Kidney (tissue), 14 donors: ENCODE data around the gene ZDHHC13. TPM values are rescaled to one million over a fixed set of nuclear protein-coding genes. Genes with fewer than 3 reads are reported as not detected.

Experiments
- DNase-seq, 5 donors: peaks; one replicate each; pipeline ENCODE4 v3.0.0-alpha.2; 2013 to 2020
- FAIRE-seq: peaks from 2 replicates; lab custom pipeline; 2012; peaks lifted over from hg19 to GRCh38; lab: Jason Lieb, UNC
- H3K27ac ChIP-seq, 2 donors: one replicate each; pipeline ENCODE4 v1.7.0; 2013; ENCODE audit warnings: low read depth in 2 of 2, low read length in 2 of 2, inconsistent platforms in 1 of 2
- H3K27me3 ChIP-seq: one replicate; pipeline ENCODE4 v1.7.1; 2013; ENCODE audit warnings: low read length, inconsistent platforms; ENCODE audit not compliant: control insufficient read depth, insufficient read depth
- H3K36me3 ChIP-seq, 3 donors: one replicate each; pipeline versions ENCODE4 v1.7.0 to v1.7.1; 2013; ENCODE audit warnings: low read length in 3 of 3, control low read depth in 1 of 3, inconsistent platforms in 1 of 3; ENCODE audit not compliant: insufficient read depth in 3 of 3, control insufficient read depth in 2 of 3
- H3K4me1 ChIP-seq, 3 donors: one replicate each; pipeline versions ENCODE4 v1.7.0 to v1.7.1; 2013; ENCODE audit warnings: low read length in 3 of 3, inconsistent platforms in 1 of 3, low read depth in 1 of 3; ENCODE audit not compliant: control insufficient read depth in 2 of 3, insufficient read depth in 2 of 3
- H3K4me3 ChIP-seq, 3 donors: one replicate each; pipeline versions ENCODE4 v1.7.0 to v1.8.1; 2013; ENCODE audit warnings: low read length in 3 of 3, control low read depth in 1 of 3, inconsistent platforms in 1 of 3
- H3K9ac ChIP-seq, 3 donors: one replicate each; pipeline versions ENCODE4 v1.7.0 to v1.7.1; 2013; ENCODE audit warnings: low read length in 3 of 3, control low read depth in 1 of 3, inconsistent platforms in 1 of 3
- H3K9me3 ChIP-seq, 3 donors: one replicate each; pipeline versions ENCODE4 v1.7.0 to v1.7.1; 2013; ENCODE audit warnings: low read length in 3 of 3, control low read depth in 1 of 3, inconsistent platforms in 1 of 3; ENCODE audit not compliant: control insufficient read depth in 2 of 3, insufficient read depth in 1 of 3
- CTCF ChIP-seq: IDR thresholded peaks from 3 replicates; pipeline ENCODE4 v1.5.1; 2012; ENCODE audit warnings: mild to moderate bottlenecking, moderate library complexity, borderline replicate concordance; ENCODE audit not compliant: insufficient read depth; ENCODE audit errors: extremely low read depth
- intact Hi-C: fragments of 100-400 bp; cut with DNase I; formaldehyde crosslinking; loops from one replicate; pipeline ENCODE4 v1.11.1; 2022
- polyA plus RNA-seq: library from polyadenylated mRNA; stranded (reverse); fragments of 350-450 nt; fragmentation: Illumina TruSeq; extraction: RNeasy Lipid Tissue Mini Kit (QIAGEN cat#74804); gene quantifications from one replicate; pipeline ENCODE4 v1.2.3, GENCODE V29; 2014; ENCODE audit warnings: low read depth, low replicate concordance; ENCODE audit not compliant: insufficient read depth
- total RNA-seq: library from RNA; stranded (reverse); fragmentation: NEBNext Ultra II Directional; extraction: Animal tissue kit (Norgen Biotek cat#: 25700); gene quantifications from one replicate; pipeline ENCODE4 v1.2.1, GENCODE V29; 2021
- donor health status: control.
- donor health status: control.
- donor health status: control.
- donor health status: control.
- donor health status: control.
- donor health status: DM: yes; HTN: yes; CAD: no.
- donor health status: Normal renal cell carcinoma (clear cell type).

ZDHHC13 gene
- total and polyA plus RNA-seq, 2 donors from 2014 or later, result 13.1 to 18.9 TPM

DNA sequence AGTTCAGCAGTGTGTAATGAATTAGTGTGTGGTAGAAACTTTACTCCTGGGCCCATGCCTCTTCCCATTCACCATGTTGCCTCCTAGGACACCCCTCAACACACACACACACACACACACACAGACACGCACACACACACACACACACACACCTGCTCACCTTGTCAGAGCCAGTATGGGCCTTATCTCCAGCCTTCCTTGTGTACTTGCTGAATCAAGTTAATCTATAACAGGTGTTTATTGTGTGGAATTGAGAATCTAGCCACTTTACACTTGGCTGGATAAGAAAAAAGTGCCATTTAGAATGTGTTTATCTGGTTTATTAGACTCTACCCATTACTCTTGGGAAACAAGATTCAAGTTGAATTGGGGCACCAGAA, 14.5 kb upstream of the ZDHHC13 start:
- intact Hi-C loops, result no loop called here
- Histone ChIP-seq H3K36me3 (no peaks in the 10 kb centered on the region), H3K4me1 (peaks cover 0 to 6% (median 0%) of the 10 kb centered on the region in 3 donors), H3K27ac (no peak overlapping the region), H3K9me3 (no peaks in the 10 kb centered on the region), H3K9ac (no peak overlapping the region), H3K27me3 (no peaks in the 10 kb centered on the region), H3K4me3 (no peak overlapping the region)
- FAIRE-seq, result no peak
- no peak for TF ChIP-seq CTCF
- DNase-seq, result peak in 1 of 5 donors; percentile 13

- intact Hi-C loops, result no loop called here
- H3K27ac ChIP-seq, result no peak overlapping the region
- peaks cover 0 to 6% (median 0%) of the 10 kb centered on the region in 3 donors for H3K4me1 ChIP-seq
- no peaks in the 10 kb centered on the region for H3K27me3 ChIP-seq
- DNase-seq (no peak), FAIRE-seq (no peak)
- H3K9ac ChIP-seq, result no peak overlapping the region
- H3K4me3 ChIP-seq, result no peak overlapping the region
- H3K36me3 ChIP-seq, result no peaks in the 10 kb centered on the region
- no peak for TF ChIP-seq CTCF
- no peaks in the 10 kb centered on the region for H3K9me3 ChIP-seq
Measured at GRCh38 chr11:19105011-19105410, 12.0 kb upstream of the ZDHHC13 start.

GRCh38 chr11:19107125-19107524, 9.8 kb upstream of the ZDHHC13 start:
- no peak for DNase-seq
- H3K27ac ChIP-seq, result no peak overlapping the region
- no peaks in the 10 kb centered on the region for H3K9me3 ChIP-seq
- H3K4me3 ChIP-seq, result no peak overlapping the region
- FAIRE-seq, result no peak
- no peak overlapping the region for H3K9ac ChIP-seq
- H3K27me3 ChIP-seq, result no peaks in the 10 kb centered on the region
- TF ChIP-seq CTCF, result no peak
- intact Hi-C loops, result no loop called here
- H3K36me3 ChIP-seq, result no peaks in the 10 kb centered on the region
- H3K4me1 ChIP-seq, result peaks cover 0 to 6% (median 0%) of the 10 kb centered on the region in 3 donors

DNA sequence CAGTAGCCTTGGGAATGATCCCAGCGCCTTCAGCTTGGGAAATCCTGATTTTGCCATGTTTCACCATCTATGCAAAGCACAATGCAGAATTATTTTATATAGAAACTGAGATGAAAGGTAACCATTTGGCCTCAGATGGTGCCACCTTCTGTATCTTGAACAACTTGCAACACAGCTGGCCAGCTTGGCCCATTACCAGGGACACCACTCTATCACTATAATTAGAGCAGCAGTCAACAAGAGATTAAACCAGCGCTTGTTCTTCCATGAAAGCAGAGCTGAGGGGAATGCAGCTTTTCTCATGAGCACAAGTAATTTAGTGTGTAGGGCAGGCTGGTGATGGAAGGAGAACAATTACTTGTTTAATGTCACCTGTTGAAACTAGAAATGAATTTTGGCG, 6.7 kb upstream of the ZDHHC13 start:
- no peak for TF ChIP-seq CTCF
- Histone ChIP-seq H3K4me1 (no peaks in the 10 kb centered on the region), H3K27ac (no peak overlapping the region), H3K36me3 (no peaks in the 10 kb centered on the region), H3K27me3 (no peaks in the 10 kb centered on the region), H3K9me3 (no peaks in the 10 kb centered on the region), H3K4me3 (no peak overlapping the region), H3K9ac (no peak overlapping the region)
- DNase-seq, result peak in 1 of 5 donors; percentile 5
- FAIRE-seq, result no peak
- intact Hi-C loops, result no loop called here
